ENCODE data around the gene OR2M5. TPM values are rescaled to one million over a fixed set of nuclear protein-coding genes. Genes with fewer than 3 reads are reported as not detected.

OR2M5 gene, protein sequence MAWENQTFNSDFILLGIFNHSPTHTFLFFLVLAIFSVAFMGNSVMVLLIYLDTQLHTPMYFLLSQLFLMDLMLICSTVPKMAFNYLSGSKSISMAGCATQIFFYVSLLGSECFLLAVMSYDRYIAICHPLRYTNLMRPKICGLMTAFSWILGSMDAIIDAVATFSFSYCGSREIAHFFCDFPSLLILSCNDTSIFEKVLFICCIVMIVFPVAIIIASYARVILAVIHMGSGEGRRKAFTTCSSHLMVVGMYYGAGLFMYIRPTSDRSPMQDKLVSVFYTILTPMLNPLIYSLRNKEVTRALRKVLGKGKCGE
- not detected for total RNA-seq

- no peak for DNase-seq (ENCODE audit: low spot score in 2 of 2)
- WGBS, 2 donors: 87 to 89% methylated on average over 3 of the region's 3 CpGs
- intact Hi-C loops (cut with DNase I; ENCODE audit: low total_unique reads): no loop called here
- TF ChIP-seq, protein P1, sequence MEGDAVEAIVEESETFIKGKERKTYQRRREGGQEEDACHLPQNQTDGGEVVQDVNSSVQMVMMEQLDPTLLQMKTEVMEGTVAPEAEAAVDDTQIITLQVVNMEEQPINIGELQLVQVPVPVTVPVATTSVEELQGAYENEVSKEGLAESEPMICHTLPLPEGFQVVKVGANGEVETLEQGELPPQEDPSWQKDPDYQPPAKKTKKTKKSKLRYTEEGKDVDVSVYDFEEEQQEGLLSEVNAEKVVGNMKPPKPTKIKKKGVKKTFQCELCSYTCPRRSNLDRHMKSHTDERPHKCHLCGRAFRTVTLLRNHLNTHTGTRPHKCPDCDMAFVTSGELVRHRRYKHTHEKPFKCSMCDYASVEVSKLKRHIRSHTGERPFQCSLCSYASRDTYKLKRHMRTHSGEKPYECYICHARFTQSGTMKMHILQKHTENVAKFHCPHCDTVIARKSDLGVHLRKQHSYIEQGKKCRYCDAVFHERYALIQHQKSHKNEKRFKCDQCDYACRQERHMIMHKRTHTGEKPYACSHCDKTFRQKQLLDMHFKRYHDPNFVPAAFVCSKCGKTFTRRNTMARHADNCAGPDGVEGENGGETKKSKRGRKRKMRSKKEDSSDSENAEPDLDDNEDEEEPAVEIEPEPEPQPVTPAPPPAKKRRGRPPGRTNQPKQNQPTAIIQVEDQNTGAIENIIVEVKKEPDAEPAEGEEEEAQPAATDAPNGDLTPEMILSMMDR (IDR thresholded peaks at IDR 0.05): no peak
- no peak for TF ChIP-seq POLR2A (IDR thresholded peaks at IDR 0.05)
- H3K4me3 ChIP-seq (ENCODE audit: low read depth, poor library complexity, severe bottlenecking): no peak within 1 kb of the TSS
Measured at GRCh38 chr1:248144513-248145198, at the start of gene OR2M5. OR2M5 (plus strand) TSS chr1:248145148; CDS start chr1:248145148, 0 bp downstream.

GRCh38 chr1:248098529-248098928, 46.4 kb upstream of the OR2M5 start:
- TF ChIP-seq, protein P1 (IDR thresholded peaks at IDR 0.05): no peak
- no peak for TF ChIP-seq POLR2A (IDR thresholded peaks at IDR 0.05)
- WGBS, 2 donors: 69 to 77% methylated on average over 1 of the region's 1 CpG
- DNase-seq (ENCODE audit: low spot score in 2 of 2): no peak
- intact Hi-C loops (cut with DNase I; ENCODE audit: low total_unique reads): no loop called here
- H3K4me3 ChIP-seq (ENCODE audit: low read depth, poor library complexity, severe bottlenecking): no peak overlapping the region

GRCh38 chr1:248102847-248103246, 42.1 kb upstream of the OR2M5 start:
- no peak overlapping the region for H3K4me3 ChIP-seq (ENCODE audit: low read depth, poor library complexity, severe bottlenecking)
- no peak for TF ChIP-seq POLR2A (IDR thresholded peaks at IDR 0.05)
- TF ChIP-seq, protein P1 (IDR thresholded peaks at IDR 0.05): no peak
- intact Hi-C loops (cut with DNase I; ENCODE audit: low total_unique reads): no loop called here
- no peak for DNase-seq (ENCODE audit: low spot score in 2 of 2)

GRCh38 chr1:248111157-248111556, 33.8 kb upstream of the OR2M5 start:
- WGBS, 2 donors: 77 to 81% methylated on average over 5 of the region's 5 CpGs
- no peak for DNase-seq (ENCODE audit: low spot score in 2 of 2)
- no peak overlapping the region for H3K4me3 ChIP-seq (ENCODE audit: low read depth, poor library complexity, severe bottlenecking)
- intact Hi-C loops (cut with DNase I; ENCODE audit: low total_unique reads): no loop called here
- TF ChIP-seq, protein P1 (IDR thresholded peaks at IDR 0.05): no peak
- no peak for TF ChIP-seq POLR2A (IDR thresholded peaks at IDR 0.05)

DNA sequence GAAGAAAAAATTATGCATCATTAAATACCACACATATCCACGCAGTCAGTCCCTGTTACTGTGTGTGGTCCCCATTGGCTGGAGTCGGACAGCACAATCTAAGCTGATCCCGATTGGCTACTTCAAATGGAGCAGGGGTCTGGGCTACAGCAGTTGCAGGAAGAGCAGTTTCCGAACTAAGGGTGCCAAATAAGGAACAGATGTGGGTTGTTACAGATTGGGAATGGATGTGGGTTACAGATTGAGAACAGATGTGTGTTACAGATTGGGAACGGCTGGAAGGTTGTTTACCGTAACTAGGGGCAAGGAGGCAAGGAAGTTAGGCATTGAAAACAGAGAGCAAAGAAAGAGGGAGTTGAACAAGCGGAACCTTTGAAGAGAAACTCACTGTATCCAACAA, 30.1 kb upstream of the OR2M5 start:
- intact Hi-C loops (cut with DNase I; ENCODE audit: low total_unique reads): no loop called here
- 65 to 66% methylated on average over 7 of the region's 7 CpGs for WGBS, 2 donors
- no peak overlapping the region for H3K4me3 ChIP-seq (ENCODE audit: low read depth, poor library complexity, severe bottlenecking)
- no peak for DNase-seq (ENCODE audit: low spot score in 2 of 2)
- TF ChIP-seq, protein P1 (IDR thresholded peaks at IDR 0.05): no peak
- no peak for TF ChIP-seq POLR2A (IDR thresholded peaks at IDR 0.05)

Measured in lower leg skin (tissue), 4 donors.